ENCODE measurements around the gene SMAD3.
"Not testable (repeated sequence)": the region's sequence is repeated elsewhere in the genome, so short reads cannot be mapped to it uniquely, and the experiment has no call there.

Gene SMAD3

GRCh38 chr15:67022587-67023105, 42.8 kb upstream of the SMAD3 start:
- DNase-seq (ENCODE audit: extremely low read depth, low read depth) = no peak
- no peak for TF ChIP-seq CTCF (IDR thresholded peaks at IDR 0.05; ENCODE audit: low read depth, low read length)

GRCh38 chr15:67023517-67024313, 41.7 kb upstream of the SMAD3 start:
- DNase-seq (ENCODE audit: extremely low read depth, low read depth) = no peak
- no peak for TF ChIP-seq CTCF (IDR thresholded peaks at IDR 0.05; ENCODE audit: low read depth, low read length)

GRCh38 chr15:67024314-67024997, 40.9 kb upstream of the SMAD3 start:
- no peak for TF ChIP-seq CTCF (IDR thresholded peaks at IDR 0.05; ENCODE audit: low read depth, low read length)
- DNase-seq (ENCODE audit: extremely low read depth, low read depth) = peak; percentile 92

- DNase-seq (ENCODE audit: extremely low read depth, low read depth) = no peak
- TF ChIP-seq CTCF (IDR thresholded peaks at IDR 0.05; ENCODE audit: low read depth, low read length) = no peak
Observed at GRCh38 chr15:67024998-67025368, 40.4 kb upstream of the SMAD3 start.

GRCh38 chr15:67025719-67026609, 39.4 kb upstream of the SMAD3 start:
- DNase-seq (ENCODE audit: extremely low read depth, low read depth) = no peak
- TF ChIP-seq CTCF (IDR thresholded peaks at IDR 0.05; ENCODE audit: low read depth, low read length) = no peak

GRCh38 chr15:67026610-67026967, 38.8 kb upstream of the SMAD3 start:
- TF ChIP-seq CTCF (IDR thresholded peaks at IDR 0.05; ENCODE audit: low read depth, low read length) = no peak
- DNase-seq (ENCODE audit: extremely low read depth, low read depth) = no peak

GRCh38 chr15:67028440-67028839, 37.0 kb upstream of the SMAD3 start:
- not testable (repeated sequence) for DNase-seq (ENCODE audit: extremely low read depth, low read depth)

Data from AG09319 (cell line).